Endothelial cell of umbilical vein (primary cell): ENCODE measurements around the gene TNS1. TPM values are rescaled to one million over a fixed set of nuclear protein-coding genes. Genes with fewer than 3 reads are reported as not detected.

Experiments used
- BruUV-seq: library from RNA; stranded (reverse); fragments of 400-500 nt; replicated peaks from 2 replicates; lab custom pipeline; 2021; lab: Mats Ljungman, UMichigan
- CTCF ChIA-PET: fragments of 300-600, 350-600 bp; sonication (Branson Sonifier 250); formaldehyde crosslinking; loops from one replicate; lab custom pipeline; 2021; ENCODE audit warnings: antibody characterized with exemption, inconsistent platforms; lab: Charles Lee
- POLR2A ChIA-PET: fragments of 300-600, 350-600 bp; sonication (Branson Sonifier 250); formaldehyde crosslinking; loops from one replicate; lab custom pipeline; 2021; ENCODE audit warnings: antibody characterized with exemption, inconsistent platforms; lab: Charles Lee
- DNase-seq: peaks from one replicate; pipeline ENCODE4 v3.0.0-alpha.2; 2011; ENCODE audit warnings: low read depth, low spot score
- FAIRE-seq: peaks from 2 replicates; lab custom pipeline; 2011; peaks lifted over from hg19 to GRCh38; lab: Jason Lieb, UNC
- H2AFZ ChIP-seq: 2 replicates; pipeline ENCODE4 v1.6.0; 2012; ENCODE audit warnings: low read depth, low read length, control low read depth, inconsistent platforms
- H3K27ac ChIP-seq: 2 replicates; pipeline ENCODE4 v1.5.1; 2011; ENCODE audit warnings: low read depth, mild to moderate bottlenecking, control low read depth, low read length, moderate library complexity; ENCODE audit not compliant: insufficient read depth
- H3K27me3 ChIP-seq, 2 experiments: 2 replicates each; pipeline versions ENCODE4 v1.6.0 to v1.6.1; 2011; ENCODE audit warnings: low read length in 2 of 2, mixed read lengths in 1 of 2; ENCODE audit not compliant: control insufficient read depth in 2 of 2, insufficient read depth in 2 of 2
- H3K36me3 ChIP-seq, 2 experiments: 2 replicates in 1 of 2; 3 replicates in 1 of 2; pipeline ENCODE4 v1.5.1; 2011; ENCODE audit warnings: low read length in 2 of 2, mild to moderate bottlenecking in 1 of 2, moderate library complexity in 1 of 2; ENCODE audit not compliant: control insufficient read depth in 2 of 2, insufficient read depth in 2 of 2; ENCODE audit errors: extremely low read depth in 1 of 2
- H3K4me1 ChIP-seq: 3 replicates; pipeline ENCODE4 v1.5.1; 2011; ENCODE audit warnings: mild to moderate bottlenecking, low read length; ENCODE audit not compliant: control insufficient read depth, insufficient read depth; ENCODE audit errors: extremely low read depth
- H3K4me2 ChIP-seq: 2 replicates; pipeline ENCODE4 v1.6.1; 2011; ENCODE audit warnings: low read length, control low read depth, mixed read lengths; ENCODE audit not compliant: insufficient read depth
- H3K4me3 ChIP-seq, 3 experiments: fragments of 200-600 bp in 1 of 3; sonication (generic), shearing (Covaris generic) in 1 of 3; replicated peaks in 1 of 3; 2 replicates each; pipeline ENCODE4 v1.5.1; 2011 to 2016; ENCODE audit warnings: control low read depth in 3 of 3, low read length in 3 of 3, mild to moderate bottlenecking in 2 of 3, inconsistent platforms in 1 of 3, low read depth in 1 of 3, moderate library complexity in 1 of 3; ENCODE audit not compliant: insufficient read depth in 1 of 3
- H3K79me2 ChIP-seq: 2 replicates; pipeline ENCODE4 v1.6.0; 2012; ENCODE audit warnings: low read length, inconsistent platforms; ENCODE audit not compliant: control insufficient read depth, insufficient read depth
- H3K9ac ChIP-seq: replicated peaks from 2 replicates; pipeline ENCODE3; 2011; ENCODE audit warnings: low read length, control low read depth; ENCODE audit not compliant: insufficient read depth; ENCODE audit errors: extremely low read depth
- H3K9me1 ChIP-seq: replicated peaks from 3 replicates; pipeline ENCODE4 v1.6.0; 2011; ENCODE audit warnings: mild to moderate bottlenecking, low read length; ENCODE audit not compliant: control insufficient read depth, insufficient read depth; ENCODE audit errors: extremely low read depth
- H3K9me3 ChIP-seq: replicated peaks from 2 replicates; pipeline ENCODE4 v1.5.1; 2012; ENCODE audit warnings: low read length, inconsistent platforms; ENCODE audit not compliant: control insufficient read depth, insufficient read depth
- H4K20me1 ChIP-seq: replicated peaks from 2 replicates; pipeline ENCODE3; 2011; ENCODE audit warnings: mild to moderate bottlenecking, low read length; ENCODE audit not compliant: control insufficient read depth, insufficient read depth; ENCODE audit errors: extremely low read depth
- EZH2 ChIP-seq: IDR thresholded peaks from 2 replicates; pipeline ENCODE4 v1.6.1; 2012; ENCODE audit warnings: borderline replicate concordance, low read depth, mild to moderate bottlenecking, moderate library complexity, low read length, inconsistent platforms; ENCODE audit not compliant: severe bottlenecking
- FOS ChIP-seq: IDR thresholded peaks from 2 replicates; pipeline ENCODE4 v1.6.1; 2011; ENCODE audit warnings: mild to moderate bottlenecking, low read length, moderate library complexity, borderline replicate concordance; ENCODE audit not compliant: insufficient read depth
- GATA2 ChIP-seq: IDR thresholded peaks from 2 replicates; pipeline ENCODE4 v1.7.0; 2011; ENCODE audit warnings: low read depth, mild to moderate bottlenecking, moderate library complexity, mixed read lengths, low read length; ENCODE audit not compliant: insufficient read length, insufficient read depth
- MYC ChIP-seq: IDR thresholded peaks from one replicate; pipeline ENCODE4 v1.6.1; 2011; ENCODE audit warnings: mild to moderate bottlenecking, low read depth, low read length
- POLR2A ChIP-seq: IDR thresholded peaks from 2 replicates; pipeline ENCODE4 v1.6.1; 2012; ENCODE audit warnings: low read depth, mild to moderate bottlenecking, control low read depth, low read length
- dilution Hi-C: fragments of 300-500 bp; cut with MboI; formaldehyde crosslinking; loops from one replicate; pipeline ENCODE4 v1.15.0; 2019; ENCODE audit warnings: low sequenced_read_pairs; ENCODE audit not compliant: extremely low pct_ligation_motif_present
- intact Hi-C: fragments of 100-400 bp; cut with micrococcal nuclease; formaldehyde crosslinking; loops from one replicate; pipeline ENCODE4 v1.10.0; 2022
- polyA plus RNA-seq, 4 experiments: library from polyadenylated mRNA; depleted of rRNA in 3 of 4; stranded (reverse) in 3 of 4; unstranded in 1 of 4; fragments of >200 nt; gene quantifications; 2 replicates each; pipeline versions ENCODE4 v1.2.1 to v1.2.3, GENCODE V29; 2011 to 2012; ENCODE audit warnings: missing spikeins in 1 of 4
- total RNA-seq: library from RNA; stranded (reverse); gene quantifications from 2 replicates; pipeline ENCODE4 v1.2.3, GENCODE V29; 2021
- TF ChIP-seq, protein P1 (sequence below): IDR thresholded peaks from 2 replicates; pipeline ENCODE4 v1.6.1; 2011; ENCODE audit not compliant: insufficient read depth, insufficient read length
- TF ChIP-seq, protein P2 (sequence below), 2 donors: IDR thresholded peaks; 1 replicate in 1 of 2; 2 replicates in 1 of 2; pipeline ENCODE4 v1.5.1; 2011; ENCODE audit warnings: low read length in 2 of 2, mild to moderate bottlenecking in 2 of 2, moderate library complexity in 2 of 2, control low read depth in 1 of 2, inconsistent platforms in 1 of 2, low read depth in 1 of 2; ENCODE audit not compliant: insufficient read depth in 1 of 2; ENCODE audit errors: extremely low read depth in 1 of 2

The TNS1 gene
- total and polyA plus RNA-seq, 2 donors (not counting 3 experiments of a cell fraction or from before 2014, with no cell fraction given) = 11.0 to 52.1 TPM

DNA sequence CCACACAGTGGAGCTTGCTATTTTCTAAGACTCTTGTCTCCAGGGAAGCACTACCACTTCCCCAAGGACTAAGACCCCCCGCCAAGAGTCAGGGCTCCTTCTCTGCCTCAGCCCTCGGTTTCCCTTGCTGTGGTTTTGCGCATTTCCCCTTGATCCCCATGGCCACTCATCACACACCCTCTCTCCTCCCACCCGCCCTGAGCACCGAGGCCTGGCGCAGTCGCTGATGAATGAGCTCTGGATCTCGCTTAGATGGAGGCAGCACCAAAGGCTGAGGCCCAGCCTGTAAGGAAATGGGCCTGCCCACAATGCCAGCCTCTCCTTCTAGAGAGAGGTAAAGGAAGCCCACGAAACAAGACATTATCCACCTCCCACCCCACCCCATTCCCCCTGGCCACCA lies 96.9 kb downstream of the TNS1 start:
- H3K79me2 ChIP-seq = no peaks in the 10 kb centered on the region

DNA sequence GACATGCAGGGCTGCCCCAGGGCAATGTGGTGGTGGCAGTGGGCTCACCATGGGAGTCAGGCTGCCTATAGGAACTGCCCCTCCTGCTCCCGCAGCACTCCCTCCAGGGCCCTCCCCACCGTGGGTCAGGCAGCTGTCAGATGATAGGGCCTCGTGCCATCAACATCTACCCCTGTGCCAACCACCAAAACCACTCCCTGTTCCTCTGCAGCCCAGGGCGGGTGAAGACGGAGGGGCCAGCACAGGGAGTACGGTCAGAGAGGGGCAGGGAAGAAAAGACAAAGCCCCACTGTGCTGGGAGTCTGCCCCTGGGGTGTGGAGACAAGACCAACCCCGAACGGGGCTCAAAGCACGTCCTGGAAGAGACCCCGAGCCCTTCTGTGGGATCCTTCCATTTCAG lies 97.4 kb downstream of the TNS1 start:
- ChIA-PET CTCF (interaction anchor here (0.6 to 1.7 kb wide), 3 partner anchors 9 to 88 kb away, joined by 3 to 6 read pairs (median 4); no protein-coding TSS in a partner anchor), POLR2A (no interaction called here)
- no peaks in the 10 kb centered on the region for H3K9me3 ChIP-seq
- H3K4me3 ChIP-seq = no peak overlapping the region
- peaks cover 30% of the 10 kb centered on the region for H3K4me1 ChIP-seq
- H3K36me3 ChIP-seq = no peaks in the 10 kb centered on the region
- no peaks in the 10 kb centered on the region for H3K27me3 ChIP-seq
- no peak overlapping the region for H3K27ac ChIP-seq
- FAIRE-seq (no peak), DNase-seq (no peak)
- H3K79me2 ChIP-seq = no peaks in the 10 kb centered on the region
- dilution Hi-C loops = no loop called here
- no peak overlapping the region for H3K9ac ChIP-seq
- no peaks in the 10 kb centered on the region for H3K9me1 ChIP-seq
- no peak for TF ChIP-seq EZH2
- no peak for TF ChIP-seq FOS
- TF ChIP-seq, protein P1, sequence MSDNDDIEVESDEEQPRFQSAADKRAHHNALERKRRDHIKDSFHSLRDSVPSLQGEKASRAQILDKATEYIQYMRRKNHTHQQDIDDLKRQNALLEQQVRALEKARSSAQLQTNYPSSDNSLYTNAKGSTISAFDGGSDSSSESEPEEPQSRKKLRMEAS = no peak
- no peak for TF ChIP-seq POLR2A
- TF ChIP-seq GATA2 = no peak
- no peak overlapping the region for H3K4me2 ChIP-seq
- no peak overlapping the region for H2AFZ ChIP-seq
- H4K20me1 ChIP-seq = no peaks in the 10 kb centered on the region
- no TSS peak for BruUV-seq
- intact Hi-C loops = no loop called here

More for the DNA sequence above, 96.9 kb downstream of the TNS1 start:
- Histone ChIP-seq H4K20me1 (no peaks in the 10 kb centered on the region), H3K4me3 (no peak overlapping the region), H3K27me3 (no peaks in the 10 kb centered on the region), H3K9me3 (no peaks in the 10 kb centered on the region), H3K27ac (no peak overlapping the region), H3K4me2 (no peak overlapping the region), H2AFZ (no peak overlapping the region), H3K9me1 (no peaks in the 10 kb centered on the region), H3K36me3 (no peaks in the 10 kb centered on the region), H3K9ac (no peak overlapping the region), H3K4me1 (peaks cover 30% of the 10 kb centered on the region)
- intact Hi-C loops = no loop called here
- ChIA-PET CTCF (interaction anchor here (0.6 to 1.7 kb wide), 3 partner anchors 9 to 88 kb away, joined by 3 to 6 read pairs (median 4); no protein-coding TSS in a partner anchor), POLR2A (no interaction called here)
- BruUV-seq = no TSS peak
- no peak for DNase-seq
- FAIRE-seq = no peak
- TF ChIP-seq, protein P2, sequence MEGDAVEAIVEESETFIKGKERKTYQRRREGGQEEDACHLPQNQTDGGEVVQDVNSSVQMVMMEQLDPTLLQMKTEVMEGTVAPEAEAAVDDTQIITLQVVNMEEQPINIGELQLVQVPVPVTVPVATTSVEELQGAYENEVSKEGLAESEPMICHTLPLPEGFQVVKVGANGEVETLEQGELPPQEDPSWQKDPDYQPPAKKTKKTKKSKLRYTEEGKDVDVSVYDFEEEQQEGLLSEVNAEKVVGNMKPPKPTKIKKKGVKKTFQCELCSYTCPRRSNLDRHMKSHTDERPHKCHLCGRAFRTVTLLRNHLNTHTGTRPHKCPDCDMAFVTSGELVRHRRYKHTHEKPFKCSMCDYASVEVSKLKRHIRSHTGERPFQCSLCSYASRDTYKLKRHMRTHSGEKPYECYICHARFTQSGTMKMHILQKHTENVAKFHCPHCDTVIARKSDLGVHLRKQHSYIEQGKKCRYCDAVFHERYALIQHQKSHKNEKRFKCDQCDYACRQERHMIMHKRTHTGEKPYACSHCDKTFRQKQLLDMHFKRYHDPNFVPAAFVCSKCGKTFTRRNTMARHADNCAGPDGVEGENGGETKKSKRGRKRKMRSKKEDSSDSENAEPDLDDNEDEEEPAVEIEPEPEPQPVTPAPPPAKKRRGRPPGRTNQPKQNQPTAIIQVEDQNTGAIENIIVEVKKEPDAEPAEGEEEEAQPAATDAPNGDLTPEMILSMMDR (IDR thresholded peaks at IDR 0.05; ENCODE audit: extremely low read depth in 1 of 2, insufficient read depth in 1 of 2, low read depth in 1 of 2, low read length in 2 of 2) = no peak
- TF ChIP-seq, protein P1 = no peak
- TF ChIP-seq MYC (no peak), EZH2 (no peak)
- dilution Hi-C loops = no loop called here
